Bronchial epithelial cell (primary cell): ENCODE measurements around the gene TNC. TPM values are rescaled to one million over a fixed set of nuclear protein-coding genes. Genes with fewer than 3 reads are reported as not detected.
"Not testable (repeated sequence)": the region's sequence is repeated elsewhere in the genome, so short reads cannot be mapped to it uniquely, and the experiment has no call there.

Experiments
- DNase-seq: peaks from one replicate; pipeline ENCODE4 v3.0.0-alpha.2; 2010; ENCODE audit warnings: low read depth
- FAIRE-seq: peaks from 2 replicates; lab custom pipeline; 2011; peaks lifted over from hg19 to GRCh38; lab: Jason Lieb, UNC
- H3K27me3 ChIP-seq: 2 replicates; pipeline ENCODE4 v1.5.1; 2011; ENCODE audit warnings: low read length; ENCODE audit not compliant: control insufficient read depth, insufficient read depth
- H3K36me3 ChIP-seq: 2 replicates; pipeline ENCODE4 v1.5.1; 2011; ENCODE audit warnings: low read length; ENCODE audit not compliant: control insufficient read depth, insufficient read depth
- H3K4me3 ChIP-seq: 2 replicates; pipeline ENCODE4 v1.5.1; 2011; ENCODE audit warnings: mild to moderate bottlenecking, low read depth, low read length, control low read depth
- CTCF ChIP-seq: IDR thresholded peaks from 2 replicates; pipeline ENCODE4 v1.5.1; 2011; ENCODE audit warnings: mild to moderate bottlenecking, moderate library complexity, low read length, control low read depth, inconsistent platforms; ENCODE audit not compliant: insufficient read depth, severe bottlenecking
- total RNA-seq: library from RNA; depleted of rRNA; stranded (reverse); fragments of >200 nt; gene quantifications from 2 replicates; pipeline ENCODE4 v1.2.1, GENCODE V29; 2014

The TNC gene
- total RNA-seq, 1 donor from 2014 or later, result 124 TPM

GRCh38 chr9:115132648-115133047 is 14.7 kb upstream of the TNC start:
- no peak for TF ChIP-seq CTCF
- no peak for DNase-seq
- Histone ChIP-seq H3K4me3 (no peak overlapping the region), H3K27me3 (no peaks in the 10 kb centered on the region), H3K36me3 (no peaks in the 10 kb centered on the region)
- FAIRE-seq, result no peak

- no peak for DNase-seq
- no peak for FAIRE-seq
- Histone ChIP-seq H3K4me3 (no peak overlapping the region), H3K36me3 (no peaks in the 10 kb centered on the region), H3K27me3 (no peaks in the 10 kb centered on the region)
- no peak for TF ChIP-seq CTCF
These were observed 12.2 kb upstream of the TNC start for GRCh38 chr9:115130176-115130575.

- H3K4me3 ChIP-seq, H3K27me3 ChIP-seq, H3K36me3 ChIP-seq, FAIRE-seq, DNase-seq: not testable (repeated sequence)
These were observed 10.8 kb upstream of the TNC start for GRCh38 chr9:115128726-115129125.

- no peak for FAIRE-seq
- DNase-seq, result peak; percentile 95
- no peaks in the 10 kb centered on the region for H3K27me3 ChIP-seq
- no peak overlapping the region for H3K4me3 ChIP-seq
- H3K36me3 ChIP-seq, result no peaks in the 10 kb centered on the region
- TF ChIP-seq CTCF, result no peak
These were observed 9.3 kb upstream of the TNC start for GRCh38 chr9:115127191-115127817.

GRCh38 chr9:115126404-115126803 is 8.4 kb upstream of the TNC start:
- H3K36me3 ChIP-seq, result no peaks in the 10 kb centered on the region
- FAIRE-seq (no peak), DNase-seq (no peak)
- no peaks in the 10 kb centered on the region for H3K27me3 ChIP-seq
- TF ChIP-seq CTCF, result no peak
- H3K4me3 ChIP-seq, result no peak overlapping the region

GRCh38 chr9:115122937-115123336 is 5.0 kb upstream of the TNC start:
- TF ChIP-seq CTCF, result no peak
- Histone ChIP-seq H3K4me3 (no peak overlapping the region), H3K36me3 (no peaks in the 10 kb centered on the region), H3K27me3 (no peaks in the 10 kb centered on the region)
- DNase-seq, result no peak
- no peak for FAIRE-seq
